ENCODE results near the gene SLC34A1. TPM values are rescaled to one million over a fixed set of nuclear protein-coding genes. Genes with fewer than 3 reads are reported as not detected.
A peak's percentile ranks its signal among the peaks of the same experiment; 100 is the strongest.

The SLC34A1 gene
- total RNA-seq, 1 donor from 2014 or later, result not detected

DNA sequence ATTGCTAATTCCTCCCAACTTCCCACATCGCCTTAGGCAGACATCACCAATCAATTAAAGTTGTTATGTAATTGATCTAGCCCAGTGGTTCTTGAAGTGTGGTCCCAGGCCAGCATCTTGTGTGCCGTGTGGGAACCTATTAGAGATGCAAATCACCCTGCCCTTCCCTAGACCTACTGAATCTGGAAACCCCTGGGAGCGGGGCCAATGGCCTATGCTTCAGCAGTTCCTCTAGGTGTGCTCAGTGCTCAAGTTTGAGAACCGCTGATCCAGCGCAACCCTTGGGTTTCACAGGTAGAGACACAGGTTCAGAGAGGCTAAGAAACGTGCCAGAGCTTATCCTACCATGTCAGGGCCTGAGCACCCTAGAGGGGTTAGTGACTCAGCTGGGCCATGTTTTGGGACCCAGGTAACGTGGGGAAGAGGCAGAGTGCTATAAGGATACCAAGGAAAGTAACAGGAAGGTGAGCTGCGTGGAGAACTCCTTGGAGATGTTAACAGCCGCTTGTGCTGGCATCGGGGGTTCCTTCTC, 4.4 kb downstream of the SLC34A1 start:
- no peak for DNase-seq (ENCODE audit: low spot score)

GRCh38 chr5:177389241-177390169, 5.3 kb downstream of the SLC34A1 start:
- DNase-seq (ENCODE audit: low spot score), result peak; percentile 84

DNA sequence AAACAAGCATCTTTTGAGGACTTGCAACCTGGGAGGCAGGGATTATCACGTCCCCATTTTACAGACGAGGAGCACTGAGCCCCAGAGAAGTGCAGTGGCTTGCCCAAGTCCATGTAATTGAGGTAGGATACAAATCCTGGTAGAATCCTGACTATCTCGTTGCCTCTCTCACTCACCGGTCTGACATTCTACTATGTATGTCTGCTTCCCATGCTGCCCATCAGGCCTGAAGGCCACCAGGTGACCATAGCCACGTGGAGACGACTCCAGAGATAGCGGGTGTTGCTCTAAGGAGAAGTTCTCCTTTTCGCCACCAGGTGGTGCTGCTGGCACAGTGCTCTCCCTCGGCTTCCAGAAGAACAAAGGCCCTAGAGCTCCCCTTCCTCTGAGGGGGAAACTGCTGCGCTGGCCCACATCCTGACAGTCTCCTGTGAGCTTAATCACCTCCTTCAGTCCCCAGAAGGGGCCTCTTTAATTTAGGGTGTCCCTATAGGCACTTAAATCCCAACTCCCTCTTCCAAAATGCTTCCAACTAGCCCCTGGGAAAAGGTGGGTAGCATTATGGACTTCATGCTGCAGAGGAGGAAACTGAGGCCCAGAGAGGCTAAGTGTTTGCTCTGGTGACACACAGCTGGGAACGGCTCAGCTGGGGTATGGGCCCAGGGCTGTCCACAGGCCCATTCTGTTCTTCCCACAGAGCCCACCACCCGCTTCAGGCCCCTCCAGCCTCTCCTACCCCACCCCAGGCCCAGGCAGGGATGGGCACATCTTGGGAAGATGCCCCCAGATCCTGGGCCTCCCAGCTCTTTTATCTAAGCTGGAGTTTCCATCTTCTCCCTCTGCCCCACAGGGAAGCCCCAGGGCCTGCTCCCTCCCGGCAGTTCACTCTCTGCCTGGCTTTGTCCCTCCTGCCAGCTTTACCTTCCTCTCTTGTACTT, 6.4 kb downstream of the SLC34A1 start:
- peak; percentile 91 for DNase-seq (ENCODE audit: low spot score)

GRCh38 chr5:177392765-177393164, 8.5 kb downstream of the SLC34A1 start:
- no peak for DNase-seq (ENCODE audit: low spot score)

- DNase-seq (ENCODE audit: low spot score), result no peak
Observed at GRCh38 chr5:177393206-177393765, 9.1 kb downstream of the SLC34A1 start.

DNA sequence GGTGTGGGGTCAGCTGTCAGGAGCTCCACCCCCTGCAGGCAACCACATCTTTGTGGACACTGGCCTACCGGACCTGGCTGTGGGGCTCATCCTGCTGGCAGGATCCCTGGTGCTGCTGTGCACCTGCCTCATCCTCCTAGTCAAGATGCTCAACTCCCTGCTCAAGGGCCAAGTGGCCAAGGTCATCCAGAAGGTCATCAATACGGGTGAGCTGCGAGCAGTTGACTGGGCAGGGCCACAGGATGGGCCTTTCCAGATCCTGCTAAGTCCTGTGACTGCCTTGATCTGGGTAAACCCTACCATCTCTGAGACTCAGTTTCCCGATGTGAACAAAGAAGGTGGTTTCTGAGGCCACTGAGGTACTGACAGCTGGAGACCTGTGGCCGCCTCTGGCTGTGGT, 9.8 kb downstream of the SLC34A1 start:
- DNase-seq (ENCODE audit: low spot score), result no peak

DNA sequence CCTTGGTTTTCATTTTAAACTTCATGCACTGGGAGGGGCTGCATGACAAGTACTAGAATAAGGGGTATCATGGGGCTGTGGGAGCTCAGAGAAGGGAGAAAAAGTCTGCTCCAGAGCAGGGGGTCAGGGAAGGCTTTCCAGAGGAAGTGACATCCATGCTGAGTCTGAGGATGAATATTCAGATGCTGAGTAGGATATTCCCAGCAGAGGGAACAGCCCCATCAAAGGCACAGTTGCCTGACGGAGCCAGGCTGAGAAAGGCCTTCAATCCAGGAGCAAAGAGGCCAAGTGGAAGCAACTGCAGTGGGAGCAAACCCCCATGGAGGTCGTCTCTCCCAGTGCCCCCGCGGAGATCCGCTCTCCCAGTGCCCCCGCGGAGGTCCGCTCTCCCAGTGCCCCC, 11.8 kb downstream of the SLC34A1 start:
- no peak for DNase-seq (ENCODE audit: low spot score)

DNA sequence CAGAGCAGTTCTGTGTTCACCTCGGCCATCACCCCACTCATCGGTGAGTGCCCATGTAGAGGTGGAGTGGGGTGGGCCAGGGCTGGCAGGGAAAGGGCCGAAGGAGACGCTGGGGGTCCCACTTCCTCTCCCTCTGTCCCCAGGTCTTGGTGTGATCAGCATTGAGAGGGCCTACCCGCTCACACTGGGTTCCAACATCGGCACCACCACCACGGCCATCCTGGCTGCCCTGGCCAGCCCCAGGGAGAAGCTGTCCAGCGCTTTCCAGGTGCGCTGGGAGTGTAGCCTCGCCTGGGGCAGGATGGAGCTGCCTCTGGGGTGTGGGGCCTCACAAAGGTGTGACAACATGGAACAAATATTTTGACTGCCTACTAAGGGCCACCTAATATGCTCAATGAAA, 12.6 kb downstream of the SLC34A1 start:
- DNase-seq (ENCODE audit: low spot score), result no peak

GRCh38 chr5:177397875-177398390, 13.7 kb downstream of the SLC34A1 start:
- no peak for DNase-seq (ENCODE audit: low spot score)

DNA sequence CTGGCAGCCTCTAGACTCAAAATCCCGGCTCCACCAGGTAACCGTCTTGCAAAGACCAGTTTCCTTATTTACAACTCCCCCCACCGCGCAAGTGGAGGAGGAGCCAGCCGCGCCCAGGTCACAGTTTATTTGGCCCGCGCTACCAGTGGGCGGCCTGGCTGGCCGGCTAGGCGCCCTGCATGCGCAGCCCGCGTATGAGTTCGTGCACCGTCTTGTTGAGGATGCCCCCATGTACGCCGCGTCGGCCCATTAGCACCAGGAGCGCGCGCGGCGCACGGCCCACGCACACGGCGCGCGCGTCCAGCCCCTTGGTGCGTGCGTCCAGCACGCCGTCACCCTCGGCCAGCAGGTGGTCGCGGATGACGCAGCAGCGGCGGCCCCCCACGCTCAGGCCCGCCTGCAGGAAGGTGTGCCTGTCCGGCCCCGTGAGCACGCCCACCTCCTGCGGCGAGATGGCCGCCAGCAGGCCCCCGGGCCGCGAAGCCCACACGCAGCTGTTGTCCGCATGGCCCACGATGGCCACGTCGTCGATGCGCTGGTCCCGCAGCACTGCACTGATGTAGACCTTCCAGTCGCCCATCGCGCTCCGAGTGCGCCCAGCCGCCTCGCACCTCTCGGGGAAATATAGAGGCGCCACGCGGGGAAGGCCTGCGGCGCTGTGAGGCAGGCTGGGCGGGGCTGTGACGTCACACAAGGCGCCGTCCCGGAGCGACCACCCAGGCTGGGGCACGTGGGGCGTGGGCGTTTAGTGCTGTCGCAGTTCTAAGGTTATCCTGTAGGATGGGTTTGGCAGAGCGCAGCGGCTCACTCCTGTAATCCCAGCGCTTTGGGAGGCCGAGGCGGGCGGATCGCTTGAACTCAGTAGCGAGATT, 16.0 kb downstream of the SLC34A1 start, which contains the start of gene PFN3:
Gene PFN3, minus strand, starts transcription at position 665 of the 872 bp plus-strand sequence. Its CDS starts 85 bp downstream, at position 580.
- no peak for DNase-seq (ENCODE audit: low spot score)

DNA sequence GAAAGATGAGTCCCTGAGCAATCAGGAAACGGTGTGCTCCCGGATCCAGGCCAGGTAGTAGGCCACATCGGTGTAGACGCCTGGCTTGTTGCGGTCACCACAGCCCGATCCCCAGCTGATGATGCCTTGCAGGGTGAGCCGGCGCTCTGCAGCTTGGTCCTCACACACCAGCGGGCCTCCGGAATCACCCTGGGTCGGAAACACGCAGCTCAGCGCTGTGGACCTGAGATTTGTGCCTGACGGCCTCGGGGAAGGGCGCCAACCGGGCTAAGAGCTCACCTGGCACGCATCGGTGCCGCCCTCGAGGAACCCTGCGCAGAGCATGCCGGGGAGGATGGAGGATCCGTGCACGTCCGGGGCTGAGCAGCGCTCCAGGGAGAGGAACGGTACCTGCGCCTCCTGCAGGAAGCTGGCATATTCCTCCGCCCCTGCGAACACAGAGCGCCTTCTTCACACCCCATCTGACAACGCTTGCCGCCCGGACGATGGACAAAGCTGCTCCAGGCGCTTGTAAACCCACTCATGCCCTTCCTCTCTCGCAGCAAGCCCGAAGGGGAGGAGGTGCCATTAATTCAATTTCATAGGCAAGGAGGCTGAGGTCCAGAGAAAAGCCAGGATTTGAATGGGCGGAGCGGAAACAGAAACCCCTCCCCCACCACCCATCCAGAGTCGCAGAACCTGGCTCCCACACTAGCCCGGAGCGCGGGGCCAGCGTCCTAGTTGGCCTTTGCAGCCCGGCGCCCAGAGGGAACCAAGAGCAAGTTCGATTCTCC, 18.2 kb downstream of the SLC34A1 start:
- DNase-seq (ENCODE audit: low spot score), result peak; percentile 76

DNA sequence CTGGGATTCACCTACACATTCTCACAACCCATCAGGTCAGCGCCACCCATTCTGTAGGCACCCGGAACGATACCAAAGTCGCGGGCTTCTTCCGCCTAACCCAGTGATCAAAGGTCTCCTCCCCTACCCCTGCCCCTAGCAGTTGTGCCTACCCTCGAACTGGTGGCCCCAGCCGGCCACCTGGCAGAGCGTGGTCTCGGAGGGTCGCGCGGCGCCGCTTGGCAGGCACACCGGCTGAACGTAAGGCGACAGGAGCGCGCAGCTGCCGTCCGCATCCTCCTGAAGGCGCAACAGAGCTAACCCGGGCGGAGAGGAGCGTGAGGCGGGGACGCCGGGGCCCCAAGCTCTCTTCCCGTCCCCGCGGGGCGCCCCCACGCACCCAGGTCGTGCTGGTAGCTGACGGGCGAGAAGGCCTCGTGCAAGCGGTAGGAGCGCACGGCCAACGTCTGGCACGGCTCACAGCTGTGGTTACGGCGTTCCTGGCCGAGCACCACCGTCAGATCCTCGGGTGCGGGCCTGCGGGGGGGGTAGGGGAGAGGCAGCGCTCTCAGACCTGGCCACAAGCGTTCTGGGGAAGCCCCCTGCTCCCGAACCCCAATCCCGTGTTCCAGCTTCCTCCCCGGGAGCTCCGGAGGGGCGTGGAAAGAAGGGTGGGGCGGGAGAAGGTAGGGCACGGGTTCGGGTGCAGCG, 19.0 kb downstream of the SLC34A1 start:
- DNase-seq (ENCODE audit: low spot score), result no peak

GRCh38 chr5:177403792-177404640, 19.8 kb downstream of the SLC34A1 start:
- DNase-seq (ENCODE audit: low spot score), result peak; percentile 90

DNA sequence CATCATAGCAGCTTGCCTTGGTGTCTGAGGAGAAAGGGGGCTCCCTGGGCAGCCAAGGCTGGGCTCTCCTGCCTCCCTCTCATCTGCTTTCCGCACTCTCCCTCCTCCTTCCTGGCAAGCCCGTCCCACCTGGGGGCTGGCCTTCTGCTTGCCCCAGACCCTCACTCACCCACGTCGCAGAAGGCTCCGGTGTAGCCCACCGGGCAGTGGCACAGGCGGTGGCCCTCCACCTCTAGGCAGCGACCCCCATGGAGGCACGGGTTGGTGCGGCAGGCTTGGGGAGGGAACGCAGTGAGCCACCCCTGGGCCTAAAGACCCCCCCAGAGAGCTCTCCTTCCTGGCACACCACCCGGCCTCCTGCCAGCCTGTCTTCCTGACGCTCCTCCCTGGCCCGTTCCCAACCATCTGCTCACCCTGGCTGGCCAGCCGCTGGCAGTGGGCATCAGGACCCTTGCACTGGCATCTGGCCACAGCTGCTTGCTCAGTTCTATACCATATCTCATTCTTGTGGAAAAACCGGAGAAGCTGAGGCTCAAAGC, 20.5 kb downstream of the SLC34A1 start:
- DNase-seq (ENCODE audit: low spot score), result no peak

DNA sequence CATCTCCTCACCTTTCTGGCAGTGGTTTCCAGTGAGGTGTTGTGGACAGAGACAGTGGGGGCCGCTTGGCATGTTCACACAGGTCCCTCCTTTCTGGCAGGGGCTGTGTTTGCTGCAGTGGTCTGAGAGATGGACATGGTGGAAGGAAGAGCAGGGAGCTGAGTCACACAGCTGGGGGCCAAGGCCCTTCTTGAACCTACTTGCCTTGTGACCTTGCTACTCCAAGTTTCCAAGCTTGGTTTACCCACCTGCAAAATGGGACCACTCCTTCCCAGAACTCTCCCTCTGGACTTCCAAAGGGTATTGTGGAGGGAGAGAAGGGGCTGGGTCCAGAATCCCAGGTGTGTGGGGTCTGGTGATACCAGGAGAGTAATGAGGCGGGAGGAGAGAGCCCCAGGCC, 21.1 kb downstream of the SLC34A1 start:
- DNase-seq (ENCODE audit: low spot score), result no peak

DNA sequence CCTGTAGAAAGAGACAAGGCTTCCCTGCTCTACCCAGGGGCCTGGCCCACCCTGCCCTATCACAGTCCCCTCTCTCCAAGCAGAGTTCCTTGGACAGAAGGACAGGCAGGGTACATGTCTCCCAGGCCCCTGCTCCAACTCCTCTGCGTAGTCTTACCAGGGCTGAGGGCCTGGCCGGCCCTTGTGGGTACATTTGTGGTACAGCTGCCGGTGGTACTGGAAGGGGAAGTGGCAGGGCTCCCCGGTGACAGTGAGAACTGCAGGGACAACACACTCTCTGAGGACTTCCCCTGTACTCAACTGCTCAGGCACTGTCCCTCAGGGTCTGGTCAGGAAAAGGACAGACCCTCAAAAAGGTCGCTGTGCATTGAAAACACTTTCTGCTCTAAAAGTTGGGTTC, 21.6 kb downstream of the SLC34A1 start:
- no peak for DNase-seq (ENCODE audit: low spot score)

DNA sequence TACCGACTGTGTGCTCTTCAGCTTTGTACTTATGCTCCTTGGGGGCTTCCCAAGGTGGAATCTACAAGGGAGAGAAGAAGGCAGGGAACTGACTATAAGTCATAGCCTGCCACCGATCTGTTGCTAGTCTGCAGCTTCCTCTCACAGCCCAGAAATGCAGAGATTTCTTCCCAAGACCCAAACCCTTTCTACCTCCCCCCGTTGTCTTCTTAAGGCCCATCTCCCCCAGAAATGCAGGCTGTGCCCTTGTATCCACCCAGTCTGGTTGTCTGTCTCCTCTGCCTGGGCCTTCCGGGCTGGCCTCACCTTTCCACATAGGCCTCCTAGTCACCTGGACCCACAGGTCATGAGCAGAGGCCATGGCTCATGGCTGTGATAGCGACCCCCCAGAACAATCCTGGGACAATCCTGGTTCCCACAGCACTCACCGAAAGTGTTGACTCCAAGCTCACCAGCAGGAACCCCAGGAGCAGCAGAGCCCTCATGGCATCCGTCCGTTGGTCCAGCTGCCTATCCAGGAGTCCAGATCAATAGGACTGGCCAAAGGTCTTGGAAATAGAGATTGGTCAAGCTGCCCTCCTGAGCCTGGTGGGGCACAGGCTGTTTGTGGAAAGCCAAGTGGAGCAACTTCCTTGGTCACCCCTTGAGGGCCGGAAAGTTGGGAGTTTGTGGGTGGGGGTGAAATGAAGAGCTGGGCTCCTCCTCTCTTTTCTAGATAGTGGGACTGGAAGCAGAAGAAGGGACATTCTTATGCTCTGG, 25.0 kb downstream of the SLC34A1 start, which contains the start of gene F12:
Gene F12, minus strand, starts transcription at position 522 of the 759 bp plus-strand sequence. Its CDS starts 37 bp downstream, at position 485.
- no peak for DNase-seq (ENCODE audit: low spot score)
